ENCODE results near the gene PIBF1. TPM values are rescaled to one million over a fixed set of nuclear protein-coding genes. Genes with fewer than 3 reads are reported as not detected.
A peak's percentile ranks its signal among the peaks of the same experiment; 100 is the strongest.

The PIBF1 gene
- total and polyA plus RNA-seq, 2 donors (not counting 1 experiment from before 2014, with no cell fraction given) = 9.6 to 25.1 TPM

DNA sequence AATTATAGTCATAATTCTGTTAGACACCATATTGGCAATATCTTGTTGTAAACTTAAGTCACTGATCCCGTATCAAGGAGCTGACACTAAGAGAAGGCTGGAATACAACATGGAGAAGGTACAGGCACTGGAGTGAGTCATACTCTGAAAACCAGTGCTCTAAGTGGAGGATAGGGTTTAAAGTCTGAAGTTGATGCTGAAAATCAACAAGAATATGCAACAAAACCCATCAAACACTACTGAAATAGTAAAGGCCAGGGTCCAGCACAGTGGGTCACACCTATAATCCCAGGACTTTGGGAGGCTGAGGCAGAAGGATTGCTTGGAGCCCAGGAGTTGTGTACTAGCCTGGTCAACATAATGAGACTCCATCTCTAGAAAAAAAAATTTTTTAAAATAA, 203.7 kb downstream of the PIBF1 start:
- H2AFZ ChIP-seq (ENCODE audit: low read length) = no peak overlapping the region
- H3K4me1 ChIP-seq (ENCODE audit: control insufficient read depth, extremely low read depth, insufficient read depth, low read length) = no peaks in the 10 kb centered on the region
- H3K4me2 ChIP-seq (ENCODE audit: extremely low read depth, insufficient read depth, low read length) = no peak overlapping the region
- H3K9ac ChIP-seq (ENCODE audit: insufficient read depth, low read length) = no peak overlapping the region
- TF ChIP-seq EZH2 (IDR thresholded peaks at IDR 0.05; ENCODE audit: low read length, missing control alignments) (no peak), CTCF (conservative IDR thresholded peaks at IDR 0.05 in 1 of 2, IDR thresholded peaks at IDR 0.05 in 1 of 2; ENCODE audit: low read depth in 1 of 2, low read length in 2 of 2) (no peak)
- no peaks in the 10 kb centered on the region for H3K9me3 ChIP-seq (ENCODE audit: control insufficient read depth, insufficient read depth, low read depth, low read length)
- H3K27me3 ChIP-seq (ENCODE audit: control insufficient read depth, insufficient read depth, low read length) = no peaks in the 10 kb centered on the region
- no peak overlapping the region for H3K4me3 ChIP-seq (replicated peaks in 1 of 4; ENCODE audit: control extremely low read depth in 1 of 4, insufficient read depth in 1 of 4, low read depth in 3 of 4, low read length in 4 of 4)
- no peaks in the 10 kb centered on the region for H3K79me2 ChIP-seq (ENCODE audit: control insufficient read depth, insufficient read depth, low read length)
- no peaks in the 10 kb centered on the region for H3K36me3 ChIP-seq (ENCODE audit: control insufficient read depth, insufficient read depth, low read length)
- no peak for DNase-seq (ENCODE audit: low read depth in 2 of 2)
- no peak overlapping the region for H3K27ac ChIP-seq (ENCODE audit: insufficient read depth, low read length)
- no peaks in the 10 kb centered on the region for H4K20me1 ChIP-seq (ENCODE audit: control insufficient read depth, extremely low read depth, insufficient read depth, low read length)

- Histone ChIP-seq H3K27ac (ENCODE audit: insufficient read depth, low read length) (no peak overlapping the region), H3K27me3 (ENCODE audit: control insufficient read depth, insufficient read depth, low read length) (no peaks in the 10 kb centered on the region), H3K4me2 (ENCODE audit: extremely low read depth, insufficient read depth, low read length) (no peak overlapping the region), H3K9me3 (ENCODE audit: control insufficient read depth, insufficient read depth, low read depth, low read length) (no peaks in the 10 kb centered on the region), H3K9ac (ENCODE audit: insufficient read depth, low read length) (no peak overlapping the region), H3K4me3 (replicated peaks in 1 of 4; ENCODE audit: control extremely low read depth in 1 of 4, insufficient read depth in 1 of 4, low read depth in 3 of 4, low read length in 4 of 4) (no peak overlapping the region), H3K4me1 (ENCODE audit: control insufficient read depth, extremely low read depth, insufficient read depth, low read length) (no peaks in the 10 kb centered on the region), H2AFZ (ENCODE audit: low read length) (no peak overlapping the region), H4K20me1 (ENCODE audit: control insufficient read depth, extremely low read depth, insufficient read depth, low read length) (no peaks in the 10 kb centered on the region), H3K79me2 (ENCODE audit: control insufficient read depth, insufficient read depth, low read length) (no peaks in the 10 kb centered on the region), H3K36me3 (ENCODE audit: control insufficient read depth, insufficient read depth, low read length) (no peaks in the 10 kb centered on the region)
- DNase-seq (ENCODE audit: low read depth in 2 of 2) = no peak
- TF ChIP-seq EZH2 (IDR thresholded peaks at IDR 0.05; ENCODE audit: low read length, missing control alignments) (no peak), CTCF (conservative IDR thresholded peaks at IDR 0.05 in 1 of 2, IDR thresholded peaks at IDR 0.05 in 1 of 2; ENCODE audit: low read depth in 1 of 2, low read length in 2 of 2) (no peak)
Observed at GRCh38 chr13:72986197-72986596, 204.3 kb downstream of the PIBF1 start.

- no peaks in the 10 kb centered on the region for H3K4me1 ChIP-seq (ENCODE audit: control insufficient read depth, extremely low read depth, insufficient read depth, low read length)
- peak in 1 of 2 donors; percentile 52 for DNase-seq (ENCODE audit: low read depth in 2 of 2)
Observed at GRCh38 chr13:72990953-72991352, 209.0 kb downstream of the PIBF1 start.

More at GRCh38 chr13:72990953-72991352, 209.0 kb downstream of the PIBF1 start:
- no peak overlapping the region for H2AFZ ChIP-seq (ENCODE audit: low read length)
- no peak overlapping the region for H3K4me3 ChIP-seq (replicated peaks in 1 of 4; ENCODE audit: control extremely low read depth in 1 of 4, insufficient read depth in 1 of 4, low read depth in 3 of 4, low read length in 4 of 4)
- H3K79me2 ChIP-seq (ENCODE audit: control insufficient read depth, insufficient read depth, low read length) = no peaks in the 10 kb centered on the region
- H3K4me2 ChIP-seq (ENCODE audit: extremely low read depth, insufficient read depth, low read length) = no peak overlapping the region
- no peaks in the 10 kb centered on the region for H3K9me3 ChIP-seq (ENCODE audit: control insufficient read depth, insufficient read depth, low read depth, low read length)
- H3K27me3 ChIP-seq (ENCODE audit: control insufficient read depth, insufficient read depth, low read length) = no peaks in the 10 kb centered on the region
- no peak overlapping the region for H3K27ac ChIP-seq (ENCODE audit: insufficient read depth, low read length)
- H3K9ac ChIP-seq (ENCODE audit: insufficient read depth, low read length) = no peak overlapping the region
- TF ChIP-seq EZH2 (IDR thresholded peaks at IDR 0.05; ENCODE audit: low read length, missing control alignments) (no peak), CTCF (conservative IDR thresholded peaks at IDR 0.05 in 1 of 2, IDR thresholded peaks at IDR 0.05 in 1 of 2; ENCODE audit: low read depth in 1 of 2, low read length in 2 of 2) (no peak)
- no peaks in the 10 kb centered on the region for H4K20me1 ChIP-seq (ENCODE audit: control insufficient read depth, extremely low read depth, insufficient read depth, low read length)
- H3K36me3 ChIP-seq (ENCODE audit: control insufficient read depth, insufficient read depth, low read length) = no peaks in the 10 kb centered on the region

Measured in fibroblast of lung (primary cell).